Subcutaneous abdominal adipose tissue (tissue), 5 donors: ENCODE results near the gene ACVR1.

Source experiments
- H3K27ac ChIP-seq: one replicate; pipeline ENCODE4 v1.7.0; 2013; ENCODE audit warnings: low read depth, mild to moderate bottlenecking, inconsistent platforms, low read length, moderate library complexity
- H3K27me3 ChIP-seq, 5 donors: one replicate each; pipeline ENCODE4 v1.7.0; 2013; ENCODE audit warnings: low read length in 5 of 5, inconsistent platforms in 1 of 5; ENCODE audit not compliant: control insufficient read depth in 5 of 5, insufficient read depth in 4 of 5
- H3K36me3 ChIP-seq, 5 donors: one replicate each; pipeline ENCODE4 v1.7.0; 2013; ENCODE audit warnings: low read length in 5 of 5; ENCODE audit not compliant: control insufficient read depth in 5 of 5, insufficient read depth in 5 of 5
- H3K4me1 ChIP-seq, 5 donors: one replicate each; pipeline ENCODE4 v1.7.0; 2013; ENCODE audit warnings: low read length in 5 of 5, mild to moderate bottlenecking in 3 of 5, moderate library complexity in 1 of 5; ENCODE audit not compliant: control insufficient read depth in 5 of 5, insufficient read depth in 5 of 5
- H3K4me3 ChIP-seq, 5 donors: one replicate each; pipeline ENCODE4 v1.7.0; 2013; ENCODE audit warnings: low read length in 5 of 5, low read depth in 1 of 5
- H3K9ac ChIP-seq, 5 donors: one replicate each; pipeline ENCODE4 v1.7.0; 2013; ENCODE audit warnings: low read length in 5 of 5, mild to moderate bottlenecking in 4 of 5, moderate library complexity in 3 of 5
- H3K9me3 ChIP-seq, 5 donors: one replicate each; pipeline ENCODE4 v1.7.0; 2013; ENCODE audit warnings: low read length in 5 of 5; ENCODE audit not compliant: control insufficient read depth in 5 of 5
- donor health status: healthy.
- donor health status: healthy.
- donor health status: healthy.
- donor health status: healthy.
- donor health status: healthy.

ACVR1 gene

GRCh38 chr2:157746234-157746950 lies 129.7 kb downstream of the ACVR1 start:
- Histone ChIP-seq H3K36me3 (peaks cover 0 to 21% (median 9%) of the 10 kb centered on the region in 5 donors), H3K4me3 (no peak overlapping the region), H3K9me3 (peaks cover 0 to 9% (median 4%) of the 10 kb centered on the region in 5 donors), H3K9ac (no peak overlapping the region), H3K27me3 (no peaks in the 10 kb centered on the region), H3K4me1 (peaks cover 0 to 57% (median 25%) of the 10 kb centered on the region in 5 donors), H3K27ac (peak overlapping the region; percentile 48)

GRCh38 chr2:157744571-157745076 lies 131.5 kb downstream of the ACVR1 start:
- Histone ChIP-seq H3K9ac (no peak overlapping the region), H3K4me1 (peaks cover 0 to 44% (median 18%) of the 10 kb centered on the region in 5 donors), H3K27me3 (no peaks in the 10 kb centered on the region), H3K36me3 (peaks cover 0 to 11% (median 3%) of the 10 kb centered on the region in 5 donors), H3K9me3 (peaks cover 0 to 9% (median 4%) of the 10 kb centered on the region in 5 donors), H3K27ac (no peak overlapping the region), H3K4me3 (no peak overlapping the region)

GRCh38 chr2:157743051-157743450 lies 133.1 kb downstream of the ACVR1 start:
- no peak overlapping the region for H3K9ac ChIP-seq
- peaks cover 0 to 29% (median 4%) of the 10 kb centered on the region in 5 donors for H3K4me1 ChIP-seq
- no peaks in the 10 kb centered on the region for H3K27me3 ChIP-seq
- H3K9me3 ChIP-seq: peaks cover 0 to 9% (median 4%) of the 10 kb centered on the region in 5 donors
- H3K36me3 ChIP-seq: peaks cover 3 to 16% (median 6%) of the 10 kb centered on the region in 5 donors
- H3K27ac ChIP-seq: no peak overlapping the region
- H3K4me3 ChIP-seq: no peak overlapping the region

- Histone ChIP-seq H3K36me3 (peaks cover 14 to 26% (median 16%) of the 10 kb centered on the region in 5 donors), H3K4me3 (peak overlapping the region in 1 of 5 donors; percentile 19), H3K27me3 (no peaks in the 10 kb centered on the region), H3K9me3 (peaks cover 0 to 9% (median 4%) of the 10 kb centered on the region in 5 donors), H3K9ac (no peak overlapping the region), H3K4me1 (peaks cover 0 to 26% (median 2%) of the 10 kb centered on the region in 5 donors), H3K27ac (no peak overlapping the region)
These were observed 134.2 kb downstream of the ACVR1 start for GRCh38 chr2:157741819-157742484.

- H3K27ac ChIP-seq: no peak overlapping the region
- peaks cover 0 to 9% (median 4%) of the 10 kb centered on the region in 5 donors for H3K9me3 ChIP-seq
- H3K9ac ChIP-seq: no peak overlapping the region
- peaks cover 37 to 55% (median 46%) of the 10 kb centered on the region in 5 donors for H3K36me3 ChIP-seq
- peaks cover 0 to 19% (median 4%) of the 10 kb centered on the region in 5 donors for H3K4me1 ChIP-seq
- no peaks in the 10 kb centered on the region for H3K27me3 ChIP-seq
- no peak overlapping the region for H3K4me3 ChIP-seq
These were observed 138.5 kb downstream of the ACVR1 start for GRCh38 chr2:157737656-157738055.

- Histone ChIP-seq H3K4me3 (no peak overlapping the region), H3K4me1 (peaks cover 0 to 25% (median 4%) of the 10 kb centered on the region in 5 donors), H3K27me3 (no peaks in the 10 kb centered on the region), H3K9ac (no peak overlapping the region), H3K9me3 (no peaks in the 10 kb centered on the region), H3K27ac (no peak overlapping the region), H3K36me3 (peaks cover 37 to 53% (median 46%) of the 10 kb centered on the region in 5 donors)
These were observed 140.6 kb downstream of the ACVR1 start for GRCh38 chr2:157735532-157735931.

- H3K27me3 ChIP-seq: no peaks in the 10 kb centered on the region
- no peak overlapping the region for H3K27ac ChIP-seq
- H3K36me3 ChIP-seq: peaks cover 34 to 53% (median 43%) of the 10 kb centered on the region in 5 donors
- peaks cover 0 to 4% (median 2%) of the 10 kb centered on the region in 5 donors for H3K9me3 ChIP-seq
- peaks cover 0 to 25% (median 4%) of the 10 kb centered on the region in 5 donors for H3K4me1 ChIP-seq
- H3K4me3 ChIP-seq: no peak overlapping the region
- no peak overlapping the region for H3K9ac ChIP-seq
These were observed 142.9 kb downstream of the ACVR1 start for GRCh38 chr2:157733263-157733662.

- H3K4me3 ChIP-seq: no peak overlapping the region
- H3K9ac ChIP-seq: no peak overlapping the region
- H3K4me1 ChIP-seq: peaks cover 0 to 22% (median 4%) of the 10 kb centered on the region in 5 donors
- H3K36me3 ChIP-seq: peaks cover 27 to 48% (median 36%) of the 10 kb centered on the region in 5 donors
- H3K9me3 ChIP-seq: peaks cover 0 to 4% (median 2%) of the 10 kb centered on the region in 5 donors
- no peaks in the 10 kb centered on the region for H3K27me3 ChIP-seq
- no peak overlapping the region for H3K27ac ChIP-seq
These were observed 143.5 kb downstream of the ACVR1 start for GRCh38 chr2:157732596-157732995.

- Histone ChIP-seq H3K4me3 (no peak overlapping the region), H3K36me3 (peaks cover 0 to 39% (median 6%) of the 10 kb centered on the region in 5 donors), H3K9me3 (peaks cover 8 to 18% (median 14%) of the 10 kb centered on the region in 5 donors), H3K27me3 (no peaks in the 10 kb centered on the region), H3K27ac (no peak overlapping the region), H3K4me1 (peaks cover 0 to 16% (median 2%) of the 10 kb centered on the region in 5 donors), H3K9ac (no peak overlapping the region)
These were observed 148.4 kb downstream of the ACVR1 start for GRCh38 chr2:157727693-157728092.

- peaks cover 0 to 9% (median 0%) of the 10 kb centered on the region in 5 donors for H3K4me1 ChIP-seq
- peaks cover 0 to 37% (median 4%) of the 10 kb centered on the region in 5 donors for H3K36me3 ChIP-seq
- peaks cover 11 to 25% (median 17%) of the 10 kb centered on the region in 5 donors for H3K9me3 ChIP-seq
- no peaks in the 10 kb centered on the region for H3K27me3 ChIP-seq
- H3K9ac ChIP-seq: no peak overlapping the region
- H3K4me3 ChIP-seq: no peak overlapping the region
- H3K27ac ChIP-seq: no peak overlapping the region
These were observed 149.2 kb downstream of the ACVR1 start for GRCh38 chr2:157726946-157727345.
